Forelimb muscle (tissue), 1 donor: Measurements from ENCODE around the gene USP31. TPM values are rescaled to one million over a fixed set of nuclear protein-coding genes. Genes with fewer than 3 reads are reported as not detected.
A peak's percentile ranks its signal among the peaks of the same experiment; 100 is the strongest.
"Not testable (repeated sequence)": the region's sequence is repeated elsewhere in the genome, so short reads cannot be mapped to it uniquely, and the experiment has no call there.

Experiments
- DNase-seq: peaks from one replicate; pipeline ENCODE4 v3.0.0-alpha.2; 2013; ENCODE audit warnings: low read depth
- polyA plus RNA-seq: library from polyadenylated mRNA; unstranded; fragments of 120-200 nt; gene quantifications from one replicate; pipeline ENCODE4 v1.2.1, GENCODE V29; 2013; ENCODE audit not compliant: insufficient read length

The USP31 gene
- polyA plus RNA-seq, 1 donor, result 6.1 TPM

DNA sequence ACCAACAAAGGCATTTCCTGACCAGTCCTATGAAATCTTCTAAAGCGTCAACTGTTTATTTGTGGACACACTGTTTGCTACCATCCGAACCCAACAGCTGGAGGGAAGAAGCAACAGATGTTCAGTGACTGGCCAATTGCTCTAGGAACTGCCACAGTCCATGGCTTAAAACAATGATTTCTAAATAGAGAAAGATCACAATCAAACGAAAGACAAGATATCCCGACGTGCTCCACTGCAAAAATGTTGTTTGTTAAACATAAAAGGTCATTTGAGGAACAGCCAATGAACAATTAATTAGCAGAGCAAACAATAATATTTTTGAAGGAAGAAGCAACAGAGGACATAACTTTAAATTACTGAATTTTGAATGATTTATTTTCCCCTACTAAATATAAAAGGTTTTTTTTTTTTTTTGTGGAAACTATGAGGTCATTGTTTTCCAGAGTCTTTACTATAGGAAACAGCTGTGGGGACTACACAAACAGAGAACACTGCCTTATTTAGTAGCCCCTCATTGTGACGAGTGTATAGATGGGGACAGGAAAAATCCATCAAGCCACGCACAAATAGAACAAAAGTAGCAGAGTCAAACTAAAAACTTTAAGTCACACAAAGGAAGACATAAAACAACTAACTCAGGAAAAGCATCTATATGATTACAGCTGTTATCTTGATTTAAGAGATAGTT is 17.2 kb downstream of the USP31 start:
- DNase-seq, result peak; percentile 72

DNA sequence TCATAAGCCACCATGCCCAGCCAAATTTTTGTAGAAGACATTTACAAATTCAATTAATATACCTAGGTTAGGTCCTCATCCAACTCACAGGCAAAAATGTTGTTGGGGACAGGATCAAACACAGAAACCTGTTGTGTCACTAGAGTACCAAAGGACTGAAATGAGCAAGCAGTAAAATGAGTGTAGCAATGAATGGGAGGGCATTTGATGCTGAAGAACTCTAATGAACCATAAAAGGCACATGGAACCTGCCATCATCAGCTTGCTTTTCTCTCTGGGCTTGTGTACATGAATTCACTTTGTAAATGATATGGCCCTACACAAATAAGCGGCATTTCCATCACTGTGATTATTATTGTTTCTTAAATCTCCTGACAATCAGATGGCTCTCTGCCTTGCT is 17.8 kb downstream of the USP31 start:
- DNase-seq, result no peak

DNA sequence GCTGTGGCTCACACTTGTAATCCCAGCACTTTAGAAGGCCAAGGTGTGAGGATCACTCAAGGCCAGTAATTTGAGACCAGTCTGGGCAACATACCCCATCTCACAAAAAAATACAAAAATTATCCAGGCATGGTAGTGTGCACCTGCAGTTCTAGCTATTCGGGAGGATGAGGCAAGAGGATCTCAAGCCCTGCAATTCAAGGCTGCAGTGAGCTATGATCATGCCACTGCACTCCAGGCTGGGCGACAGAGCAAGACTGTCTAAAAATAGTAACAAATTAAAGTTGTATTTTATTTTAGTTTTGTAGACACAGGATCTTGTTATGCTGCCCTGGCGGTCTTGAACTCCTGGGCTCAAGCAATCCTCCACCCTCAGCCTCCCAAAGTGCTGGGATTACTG is 18.2 kb downstream of the USP31 start:
- DNase-seq, result no peak

DNA sequence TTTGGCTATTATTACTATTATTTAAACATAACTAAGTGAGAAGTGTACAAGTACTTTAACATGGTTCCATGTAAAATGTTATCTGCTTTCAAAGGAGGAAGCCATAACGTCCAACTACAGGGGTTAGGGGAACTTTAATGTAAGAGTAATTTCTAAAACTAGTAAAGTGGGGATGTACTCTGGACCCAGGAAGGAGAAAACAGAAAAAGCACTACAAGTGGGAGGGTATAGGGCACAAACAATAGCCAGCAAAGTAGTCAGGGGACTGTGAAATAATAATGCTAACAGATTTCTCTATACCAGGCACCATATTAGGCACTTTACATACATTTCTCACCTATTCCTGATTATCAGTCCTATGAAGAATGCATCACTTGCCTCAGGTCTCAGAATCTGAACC is 19.6 kb downstream of the USP31 start:
- no peak for DNase-seq

DNA sequence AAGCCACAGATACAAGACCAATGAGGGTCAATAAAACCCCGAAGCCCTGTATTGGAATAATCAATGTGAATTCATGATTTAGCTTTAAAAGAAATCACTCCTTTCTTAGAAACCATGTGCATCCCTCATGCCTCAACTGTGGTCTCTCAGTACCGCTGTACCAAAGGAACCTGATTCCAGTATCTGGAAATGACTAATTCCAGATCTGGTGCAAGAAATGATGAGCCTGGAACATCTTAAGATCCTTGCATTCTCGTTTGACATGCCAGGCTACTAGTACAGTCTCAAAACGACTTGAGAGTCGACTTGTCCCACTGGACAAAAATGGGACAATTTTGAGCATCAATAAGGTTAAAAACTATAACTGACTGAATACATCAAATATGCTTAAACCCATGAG is 21.2 kb downstream of the USP31 start:
- no peak for DNase-seq

DNA sequence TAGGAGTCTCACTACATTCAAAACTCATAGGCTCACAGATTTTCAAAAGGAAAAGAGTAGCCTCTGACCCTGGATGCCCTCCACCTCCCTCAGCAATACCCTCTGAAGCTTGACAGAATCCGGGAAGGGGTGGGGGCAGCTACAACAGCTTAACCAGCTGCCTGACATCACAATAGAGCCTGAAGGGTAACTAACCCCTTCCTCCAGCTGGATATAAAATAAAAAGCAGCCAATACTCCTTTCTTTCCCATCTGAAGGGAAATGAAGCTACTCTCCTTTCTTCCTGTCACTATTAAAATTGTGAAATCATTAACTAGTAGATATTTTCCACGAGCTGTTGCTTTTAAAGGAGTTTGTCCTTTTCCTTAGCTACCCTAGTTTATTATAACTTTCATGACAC is 24.0 kb downstream of the USP31 start:
- DNase-seq, result no peak

DNA sequence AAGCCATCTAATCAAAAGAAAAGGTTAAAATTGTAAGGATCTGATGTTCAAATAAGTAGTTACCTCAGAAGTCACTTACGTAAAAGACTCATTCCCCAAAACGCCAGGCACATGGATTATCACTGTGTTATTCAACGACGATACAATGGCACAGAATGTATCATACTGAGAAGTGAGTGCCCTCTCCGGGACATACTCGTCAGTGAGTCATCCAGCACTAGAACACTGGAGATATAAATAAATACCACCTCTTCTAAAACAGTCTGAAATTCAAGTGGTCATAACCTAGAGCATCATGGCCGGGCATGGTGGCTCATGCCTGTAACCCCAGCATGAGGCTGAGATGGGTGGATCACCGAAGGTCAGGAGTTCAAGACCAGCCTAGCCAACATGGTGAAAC is 24.9 kb downstream of the USP31 start:
- DNase-seq, result no peak

DNA sequence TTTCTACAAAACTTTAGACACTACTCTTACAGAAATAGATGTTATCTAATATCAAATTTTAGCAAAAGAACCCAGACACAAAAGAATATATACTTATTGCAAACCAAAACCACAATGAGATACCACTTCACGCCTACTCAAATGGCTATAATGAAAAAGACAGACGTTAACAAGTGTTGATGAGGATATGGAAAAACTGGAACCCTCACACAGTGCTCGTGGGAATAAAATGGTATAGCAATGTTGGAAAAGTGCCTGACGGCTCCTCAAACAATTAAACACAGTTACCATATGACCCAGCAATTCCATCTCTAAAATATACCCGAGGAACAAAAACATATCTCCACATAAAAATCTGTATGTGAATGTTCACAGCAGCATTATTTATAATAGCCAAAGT is 27.1 kb downstream of the USP31 start:
- no peak for DNase-seq

DNA sequence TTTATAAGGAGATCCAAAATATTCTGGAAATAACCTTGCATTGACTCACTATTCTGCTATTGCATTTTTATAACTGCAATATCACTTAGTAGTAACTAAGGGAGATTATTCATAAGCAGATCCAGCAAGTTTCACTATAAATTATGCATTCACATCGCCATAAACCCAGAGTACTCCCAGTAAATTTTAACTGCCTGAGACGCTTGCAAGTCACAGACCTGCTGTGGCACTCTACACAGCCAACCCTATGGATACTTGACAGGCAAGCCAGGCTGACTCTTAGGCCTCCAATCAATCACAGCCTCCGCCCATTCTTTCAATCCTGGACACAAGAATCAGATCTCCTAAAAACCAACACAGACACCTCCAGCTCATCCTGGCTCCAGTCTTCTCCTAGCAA is 28.2 kb downstream of the USP31 start:
- no peak for DNase-seq

DNA sequence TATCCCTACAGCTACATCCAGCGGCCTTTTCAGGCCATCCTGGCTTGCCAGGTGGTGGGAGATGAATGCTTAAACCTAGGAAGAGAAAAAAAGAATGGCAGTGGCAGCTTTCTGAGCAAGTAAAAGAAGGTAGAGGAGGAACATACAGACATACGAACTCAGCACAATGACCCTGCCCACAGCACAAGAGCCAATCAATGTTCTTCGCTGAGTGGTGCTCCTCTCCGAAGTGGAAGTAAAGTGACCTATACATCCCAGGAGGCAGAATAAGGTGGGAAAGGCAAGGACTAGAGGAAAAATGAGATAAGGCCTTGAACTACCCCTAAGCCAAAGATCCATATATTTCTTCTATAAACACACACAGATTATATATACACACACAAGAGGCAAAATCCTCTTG is 28.7 kb downstream of the USP31 start:
- no peak for DNase-seq

DNA sequence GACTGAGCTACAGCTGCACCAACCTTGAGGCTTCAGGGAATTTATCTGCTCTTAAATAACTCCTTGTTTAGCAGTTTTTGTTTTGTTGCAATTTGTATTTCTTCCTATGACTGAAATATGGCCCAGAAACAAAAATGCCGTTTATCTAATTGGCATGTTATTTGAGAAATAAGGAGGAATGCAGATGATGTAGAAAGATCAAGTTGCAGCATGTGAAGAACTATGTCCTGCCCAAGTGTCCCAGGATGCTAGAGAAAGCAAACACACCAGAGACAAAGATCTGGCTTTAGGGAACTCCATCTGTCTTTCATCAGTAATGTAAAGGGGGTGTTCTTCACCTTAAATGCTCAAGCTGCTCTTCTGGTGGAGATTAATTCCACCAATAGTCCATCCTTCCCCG is 29.7 kb downstream of the USP31 start:
- DNase-seq, result no peak

DNA sequence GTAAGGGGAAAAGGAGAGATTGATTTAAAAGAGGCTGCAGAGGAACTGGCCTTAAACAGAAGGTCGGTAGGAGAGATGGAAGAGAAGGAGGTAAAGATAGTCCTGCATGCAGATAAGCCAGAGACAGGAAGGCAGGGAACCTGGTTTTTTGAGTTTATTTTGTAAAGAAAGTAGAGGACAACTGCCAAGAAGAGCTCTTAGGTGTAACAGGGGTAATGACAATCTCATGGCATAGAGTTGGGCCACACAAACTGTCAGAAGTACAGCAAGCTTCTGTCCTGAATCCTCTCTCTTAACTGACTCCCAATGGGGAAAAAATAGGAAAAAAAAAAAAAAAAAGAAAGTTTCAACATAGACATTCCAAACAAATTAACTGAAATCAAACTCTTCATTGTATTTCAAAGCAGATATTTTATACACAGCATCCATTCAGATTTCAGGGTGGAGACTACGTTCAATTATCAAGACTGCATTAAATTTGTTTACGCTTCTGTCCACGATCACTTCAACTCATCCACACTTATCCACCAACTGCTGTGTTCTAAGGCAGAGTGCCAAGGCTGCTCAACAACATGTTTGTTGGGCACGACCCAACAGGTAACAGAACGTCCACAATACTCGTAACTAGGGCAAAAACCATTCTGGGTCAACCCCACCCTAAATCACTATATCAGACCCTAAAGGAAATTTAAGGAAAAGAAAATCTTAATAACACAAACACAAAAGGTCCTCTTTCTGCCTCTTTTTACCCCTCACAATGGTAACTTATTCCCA is 34.9 kb downstream of the USP31 start:
- no peak for DNase-seq

DNA sequence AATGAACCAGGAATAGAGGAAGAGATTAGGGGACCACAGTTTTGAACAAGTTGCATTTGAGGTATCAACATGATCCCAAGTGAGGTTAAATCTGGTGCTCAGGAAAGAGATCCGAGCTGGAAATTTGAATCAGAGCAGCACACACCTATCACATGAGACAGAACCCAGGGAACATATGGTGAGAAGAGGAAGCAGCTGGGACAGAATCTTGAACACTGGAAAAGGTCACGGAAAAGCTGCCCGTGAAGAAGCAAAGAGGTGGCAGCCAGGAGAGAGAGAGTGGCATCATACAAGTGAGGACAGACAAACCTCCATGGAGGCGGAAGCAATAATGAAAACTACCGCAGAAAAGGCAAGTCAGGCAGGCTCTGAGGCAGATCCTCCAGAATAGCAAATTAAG is 36.1 kb downstream of the USP31 start:
- no peak for DNase-seq

DNA sequence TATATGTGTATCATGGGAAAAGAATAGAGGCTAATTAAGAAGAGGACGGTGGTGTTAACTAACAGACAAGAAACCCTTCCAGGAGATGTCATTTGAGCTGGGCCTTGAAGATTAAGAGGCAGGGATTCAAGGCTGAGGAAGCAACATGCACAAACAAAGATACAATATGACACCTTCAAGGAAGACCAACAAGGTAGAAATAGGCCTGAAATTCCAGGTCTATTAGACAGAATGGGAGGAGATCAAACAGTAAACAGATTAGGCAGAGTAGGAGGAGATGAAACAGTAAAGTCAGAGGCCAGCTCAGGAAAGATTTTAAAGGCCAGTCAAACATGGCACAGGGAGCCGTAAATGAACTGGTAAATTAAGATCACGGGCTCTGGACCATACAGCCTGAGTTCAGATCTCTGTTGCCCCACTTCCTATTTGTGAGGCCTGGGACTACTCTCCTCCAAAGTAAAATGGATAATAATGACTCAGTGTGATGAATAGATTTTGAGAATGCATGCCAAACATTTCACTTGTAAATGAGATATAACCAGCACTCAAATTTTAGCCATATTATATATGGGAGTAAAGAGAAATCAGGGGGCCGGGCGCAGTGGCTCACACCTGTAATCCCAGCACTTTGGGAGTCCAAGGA is 38.9 kb downstream of the USP31 start:
- DNase-seq, result no peak

DNA sequence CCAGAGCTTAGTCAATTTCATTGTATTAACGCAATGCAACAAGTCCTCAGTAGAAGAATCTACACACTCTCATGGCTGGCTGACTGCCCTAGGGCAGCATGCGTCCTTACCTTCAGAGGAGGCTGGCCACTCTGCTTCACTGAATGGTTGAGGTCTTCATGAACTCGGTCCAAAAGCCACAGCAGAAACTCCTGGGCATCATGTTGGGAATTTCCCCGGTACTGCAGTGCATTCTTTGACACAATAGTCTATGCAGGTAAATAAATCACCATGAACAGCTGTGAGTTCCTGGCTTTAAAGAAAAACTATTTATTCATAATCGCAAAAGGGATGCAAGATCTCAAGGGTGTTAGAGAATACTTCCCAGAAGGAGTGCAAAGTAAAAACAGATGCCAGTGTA is 41.3 kb downstream of the USP31 start:
- no peak for DNase-seq

DNA sequence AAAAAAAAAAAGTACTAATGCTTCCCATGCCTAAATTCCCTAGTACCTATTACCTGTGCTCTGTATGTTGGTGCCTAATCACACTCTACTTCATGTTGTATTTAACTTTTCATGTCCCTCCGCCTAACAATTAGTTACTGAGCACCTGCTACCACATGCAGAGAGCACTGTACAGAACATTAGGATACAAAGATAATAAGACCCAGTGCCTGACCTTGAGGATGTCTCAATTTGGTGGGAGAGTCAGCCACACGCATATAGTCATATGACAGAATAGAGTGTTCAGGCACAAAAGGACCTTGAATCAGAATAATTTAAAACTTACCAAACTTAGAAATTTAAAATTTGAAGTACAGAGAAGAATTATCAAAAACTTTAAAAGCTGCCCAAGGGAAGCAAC is 42.1 kb downstream of the USP31 start:
- DNase-seq, result no peak

DNA sequence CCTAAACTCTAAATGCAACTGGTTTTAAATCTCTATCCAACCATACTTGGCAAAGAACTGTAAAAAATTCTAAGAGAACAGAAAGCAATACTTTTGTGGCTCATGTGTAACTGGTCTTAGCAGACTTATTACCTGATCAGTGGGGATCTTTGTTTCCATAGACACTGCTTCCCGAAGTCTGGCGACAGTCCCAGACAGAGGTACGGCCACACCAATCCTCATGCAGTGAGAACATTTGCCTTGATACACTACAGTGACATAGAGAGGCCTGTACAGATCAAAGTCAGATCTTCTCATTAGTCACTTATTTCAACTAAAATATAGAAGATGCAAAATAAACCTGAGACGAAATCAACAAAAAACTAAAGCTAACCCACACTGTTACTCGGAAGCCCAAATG is 43.9 kb downstream of the USP31 start:
- no peak for DNase-seq

DNA sequence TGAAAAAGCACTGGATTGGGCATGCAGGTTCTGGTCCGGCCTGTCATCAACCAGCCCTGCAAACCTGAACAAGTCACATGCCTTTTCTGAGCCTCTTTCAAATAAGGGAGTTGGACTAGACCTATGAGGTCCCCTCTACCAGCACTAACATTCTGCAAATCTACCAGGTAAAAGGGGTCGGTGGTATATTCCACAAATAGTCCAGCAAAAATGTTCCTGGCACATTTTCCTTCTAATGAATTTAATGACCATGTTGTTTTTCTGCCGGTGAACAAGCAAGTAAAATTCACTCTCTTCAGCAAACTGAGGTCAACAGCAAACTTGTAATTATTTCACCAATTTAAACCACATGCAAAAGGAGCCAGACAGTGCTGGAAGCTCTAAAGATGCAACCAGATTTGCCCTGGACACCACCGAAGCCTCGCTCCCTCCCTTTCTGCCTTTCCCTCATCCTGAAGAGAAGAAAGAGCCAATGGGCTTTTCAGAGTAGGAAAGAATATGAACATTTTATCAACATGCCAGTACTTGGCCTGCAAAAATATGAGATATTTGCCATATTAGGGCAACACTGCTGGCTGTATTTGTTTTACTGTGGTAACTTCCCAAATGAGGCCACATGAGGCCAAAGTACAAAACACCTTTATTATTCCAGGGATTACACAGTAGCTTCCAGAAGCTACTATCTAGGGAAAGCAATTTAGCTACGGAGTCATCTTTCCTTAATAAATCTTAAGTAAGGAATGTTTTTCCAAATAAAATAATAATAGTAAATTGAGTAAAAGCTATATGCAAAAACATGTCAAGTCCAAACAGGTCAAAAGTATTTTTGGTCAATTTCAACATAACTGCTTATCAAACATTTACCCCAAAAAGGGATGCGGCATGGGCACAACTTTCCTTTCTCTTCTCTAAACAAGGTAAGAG is 45.0 kb downstream of the USP31 start:
- no peak for DNase-seq

DNA sequence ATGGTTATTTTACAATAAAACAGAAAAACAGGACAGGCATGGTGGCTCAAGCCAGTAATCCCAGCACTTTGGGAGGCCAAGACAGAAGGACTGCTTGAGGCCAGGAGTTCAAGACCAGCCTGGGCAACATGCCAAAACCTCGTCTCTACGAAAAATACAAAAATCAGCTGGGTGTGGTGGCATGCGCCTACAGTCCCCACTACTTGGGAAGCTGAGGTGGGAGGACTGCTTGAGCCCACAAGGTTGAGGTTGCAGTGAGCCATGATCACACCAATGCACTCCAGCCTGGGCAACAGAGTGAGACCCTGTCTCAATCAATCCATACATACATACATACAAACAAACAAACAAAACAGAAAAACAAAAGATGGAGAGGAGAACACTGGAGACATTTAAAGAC is 45.6 kb downstream of the USP31 start:
- no peak for DNase-seq

DNA sequence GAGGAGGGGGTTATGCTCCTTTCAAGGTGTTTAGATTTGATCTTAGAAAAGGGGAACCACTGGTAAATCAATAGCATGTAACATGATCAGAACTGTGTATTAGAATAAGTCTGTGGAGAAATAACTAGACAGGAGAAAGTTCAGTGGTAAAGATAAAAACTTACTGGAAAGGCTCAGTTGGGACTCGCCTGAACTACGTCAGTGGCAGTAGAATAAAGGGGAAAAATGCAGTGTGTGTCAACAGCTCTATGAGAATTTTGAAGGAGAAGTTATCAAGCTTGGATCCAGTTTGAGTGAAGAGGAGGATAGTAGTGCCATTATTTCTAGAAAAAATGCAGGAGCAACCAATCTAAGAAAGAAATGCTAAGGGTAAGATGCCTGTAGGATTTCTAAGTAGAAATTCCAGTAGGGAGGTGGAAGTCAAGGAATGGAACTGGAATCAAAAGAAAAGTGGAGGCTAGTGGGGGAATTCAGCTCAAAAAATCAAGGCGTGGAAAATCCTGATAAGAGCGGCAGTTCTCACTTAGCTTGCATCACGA is 48.2 kb downstream of the USP31 start:
- no peak for DNase-seq

DNA sequence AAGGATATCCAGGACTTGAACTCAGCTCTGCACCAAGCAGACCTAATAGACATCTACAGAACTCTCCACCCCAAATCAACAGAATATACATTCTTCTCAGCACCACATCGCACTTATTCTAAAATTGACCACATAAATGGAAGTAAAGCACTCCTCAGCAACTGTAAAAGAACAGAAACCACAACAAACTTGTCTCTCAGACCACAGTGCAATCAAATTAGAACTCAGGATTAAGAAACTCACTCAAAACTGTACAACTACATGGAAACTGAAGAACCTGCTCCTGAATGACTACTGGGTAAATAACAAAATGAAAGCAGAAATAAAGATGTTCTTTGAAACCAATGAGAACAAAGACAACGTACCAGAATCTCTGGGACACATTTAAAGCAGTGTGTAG is 52.8 kb downstream of the USP31 start:
- DNase-seq, result not testable (repeated sequence)

DNA sequence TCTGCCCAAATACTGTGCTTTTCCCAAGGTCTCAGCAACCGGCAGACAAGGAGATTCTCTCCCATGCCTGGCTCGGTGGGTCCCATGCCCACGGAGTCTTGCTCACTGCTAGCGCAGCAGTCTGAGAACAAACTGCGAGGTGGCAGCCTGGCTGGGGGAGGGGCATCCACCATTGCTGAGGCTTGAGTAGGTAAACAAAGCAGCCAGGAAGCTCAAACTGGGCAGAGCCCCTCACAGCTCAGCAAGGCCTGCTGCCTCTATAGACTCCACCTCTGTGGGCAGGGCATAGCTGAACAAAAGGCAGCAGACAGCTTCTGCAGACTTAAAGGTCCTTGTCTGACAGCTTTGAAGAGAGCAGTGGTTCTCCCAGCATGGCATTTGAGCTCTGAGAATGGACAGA is 55.1 kb downstream of the USP31 start:
- DNase-seq, result not testable (repeated sequence)
